Measurements from ENCODE around the gene DEDD. TPM values are rescaled to one million over a fixed set of nuclear protein-coding genes. Genes with fewer than 3 reads are reported as not detected.

DEDD gene
- total and polyA plus RNA-seq, 2 experiments from 2014 or later = 22.8 to 35.3 TPM

GRCh38 chr1:161133220-161133740, 813 bp upstream of the DEDD start:
- H3K27ac ChIP-seq (ENCODE audit: low read depth) = peak overlapping the region; percentile 97
- H3K36me3 ChIP-seq (ENCODE audit: insufficient read depth) = peaks cover 11% of the 10 kb centered on the region
- no peaks in the 10 kb centered on the region for H3K27me3 ChIP-seq (ENCODE audit: insufficient read depth)
- peaks cover 29% of the 10 kb centered on the region for H3K4me1 ChIP-seq (ENCODE audit: insufficient read depth)
- H4K20me1 ChIP-seq (replicated peaks; ENCODE audit: insufficient read depth) = no peaks in the 10 kb centered on the region; the same call in none of the 2 replicates
- Mint-ChIP-seq H3K9me3 (no peaks in the 10 kb centered on the region), H3K27me3 (ENCODE audit: insufficient read depth, low read depth, poor library complexity) (peaks cover 3% of the 10 kb centered on the region), H3K4me1 (peaks cover 23% of the 10 kb centered on the region), H3K27ac (no peak overlapping the region), H3K4me3 (no peak overlapping the region), H3K36me3 (ENCODE audit: low read depth) (peaks cover 9% of the 10 kb centered on the region)
- DNase-seq (ENCODE audit: low spot score) = peak; percentile 30
- H3K4me2 ChIP-seq = peak overlapping the region; percentile 87
- peak overlapping the region; percentile 77 for H3K4me3 ChIP-seq
- 0 out of 2 replicates have a peak overlapping the region, but pooled peaks have one; percentile 4 for H2AFZ ChIP-seq
- TF ChIP-seq NANOG (IDR thresholded peaks at IDR 0.05; ENCODE audit: borderline replicate concordance) (no peak), ZNF462 (CRISPR knock-in tag; IDR thresholded peaks at IDR 0.05) (no peak)
- no peaks in the 10 kb centered on the region; the same call in 1 of the 2 replicates for H3K9me2 ChIP-seq (ENCODE audit: insufficient read depth)
- ATAC-seq = peak; percentile 24
- peaks cover 19% of the 10 kb centered on the region for H3F3A ChIP-seq (replicated peaks; ENCODE audit: low read depth)
- H3K79me2 ChIP-seq (replicated peaks; ENCODE audit: insufficient read depth) = peaks cover 62% of the 10 kb centered on the region

GRCh38 chr1:161131523-161132409, 701 bp downstream of the DEDD start:
- Histone ChIP-seq H3K4me1 (ENCODE audit: insufficient read depth) (peaks cover 24% of the 10 kb centered on the region), H3K36me3 (ENCODE audit: insufficient read depth) (peaks cover 20% of the 10 kb centered on the region), H2AFZ (peak overlapping the region; percentile 87), H4K20me1 (replicated peaks; ENCODE audit: insufficient read depth) (no peaks in the 10 kb centered on the region; the same call in none of the 2 replicates), H3K4me3 (peak overlapping the region; percentile 77), H3F3A (replicated peaks; ENCODE audit: low read depth) (peaks cover 24% of the 10 kb centered on the region), H3K27me3 (ENCODE audit: insufficient read depth) (no peaks in the 10 kb centered on the region), H3K79me2 (replicated peaks; ENCODE audit: insufficient read depth) (peaks cover 77% of the 10 kb centered on the region), H3K9me2 (ENCODE audit: insufficient read depth) (no peaks in the 10 kb centered on the region; the same call in 1 of the 2 replicates), H3K27ac (ENCODE audit: low read depth) (peak overlapping the region; percentile 97), H3K4me2 (peak overlapping the region; percentile 87)
- no peak overlapping the region; the same call in 2 of the 3 replicates for H3K4me3 Mint-ChIP-seq
- peaks cover 3% of the 10 kb centered on the region for H3K27me3 Mint-ChIP-seq (ENCODE audit: insufficient read depth, low read depth, poor library complexity)
- ATAC-seq = peak; percentile 63
- H3K4me1 Mint-ChIP-seq = peaks cover 23% of the 10 kb centered on the region
- peaks cover 23% of the 10 kb centered on the region for H3K36me3 Mint-ChIP-seq (ENCODE audit: low read depth)
- H3K9me3 Mint-ChIP-seq = no peaks in the 10 kb centered on the region
- DNase-seq (ENCODE audit: low spot score) = peak; percentile 22
- H3K27ac Mint-ChIP-seq = peak overlapping the region; percentile 97
- no peak for TF ChIP-seq STAT1 (IDR thresholded peaks at IDR 0.05; ENCODE audit: unreplicated experiment)
- no peak for TF ChIP-seq ZNF114 (CRISPR knock-in tag; IDR thresholded peaks at IDR 0.05)
- TF ChIP-seq JUNB (IDR thresholded peaks at IDR 0.05; ENCODE audit: unreplicated experiment) = no peak
- no peak for TF ChIP-seq ZNF331 (CRISPR knock-in tag; IDR thresholded peaks at IDR 0.05; ENCODE audit: low read depth)
- no peak for TF ChIP-seq CREB1 (CRISPR knock-in tag; IDR thresholded peaks at IDR 0.05; ENCODE audit: low read depth)
- no peak for TF ChIP-seq CTCF (conservative IDR thresholded peaks at IDR 0.05; ENCODE audit: low read depth in 2 of 2)
